ENCODE data around the gene GRIN2A.

The GRIN2A gene

DNA sequence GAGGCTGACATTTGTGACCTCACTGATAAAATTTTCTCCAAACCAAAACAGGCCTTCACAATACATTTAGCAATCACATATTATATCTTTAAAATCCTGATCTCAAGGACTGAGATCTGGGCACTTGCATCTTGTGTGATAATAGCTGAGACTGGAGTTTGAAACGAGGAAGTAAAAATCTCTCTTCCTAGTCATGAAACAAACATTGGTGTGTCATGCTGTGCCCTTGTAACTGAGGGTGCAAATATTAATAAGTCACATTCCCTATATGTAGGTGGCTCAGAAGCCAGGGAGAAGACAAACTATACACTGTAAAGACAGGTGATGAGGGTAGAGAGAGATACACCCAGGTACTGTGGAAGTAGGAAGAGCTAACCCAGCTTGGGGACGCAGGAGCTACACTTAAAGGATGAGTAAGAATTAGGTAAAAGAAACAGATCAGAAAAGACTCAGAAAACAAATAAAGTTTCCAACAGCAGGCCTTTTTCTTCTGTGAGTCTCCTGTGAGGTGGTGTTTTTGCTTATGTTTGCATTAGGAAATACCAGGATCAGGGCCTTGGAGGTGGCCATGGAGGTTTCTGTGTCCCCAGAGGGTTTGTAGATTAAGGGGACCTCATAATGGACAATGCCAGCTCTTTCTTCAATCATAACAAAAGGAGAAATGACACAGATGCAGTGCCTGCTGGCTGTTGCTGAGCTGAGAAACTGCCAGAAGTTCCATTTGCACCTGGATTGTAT is 335.7 kb downstream of the GRIN2A start:
- no peak for DNase-seq

DNA sequence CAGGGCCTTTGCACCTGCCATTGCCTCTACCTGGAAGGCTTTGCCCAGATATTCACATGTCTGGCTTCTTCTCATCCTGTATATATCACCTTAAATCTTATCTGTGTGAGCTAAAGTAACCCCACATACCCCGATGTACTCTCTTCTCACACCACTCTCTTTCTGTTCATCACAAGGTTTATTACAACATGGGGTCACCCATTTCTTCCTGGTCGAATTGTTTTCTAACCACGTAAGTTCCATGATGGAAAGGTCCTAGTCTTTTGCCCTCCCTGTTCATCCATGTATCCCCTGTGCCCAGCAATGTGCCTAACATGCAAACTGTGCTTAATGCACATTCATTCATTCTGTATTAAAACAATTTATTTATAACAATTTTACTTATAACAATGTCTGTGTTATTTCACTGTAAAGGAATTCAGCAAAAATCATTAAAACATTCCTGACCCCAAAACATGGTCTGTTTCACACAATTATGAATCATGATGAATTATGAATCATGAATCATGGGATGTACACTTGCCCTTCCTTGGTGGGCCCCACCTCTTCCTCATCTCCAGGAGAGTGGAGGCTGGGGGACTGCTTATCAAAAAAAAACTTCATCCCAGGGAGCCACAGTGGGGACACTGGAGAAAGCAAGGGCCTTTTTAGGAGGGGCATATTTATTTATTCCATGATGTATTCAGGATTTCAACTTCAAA is 336.4 kb downstream of the GRIN2A start:
- no peak for DNase-seq

DNA sequence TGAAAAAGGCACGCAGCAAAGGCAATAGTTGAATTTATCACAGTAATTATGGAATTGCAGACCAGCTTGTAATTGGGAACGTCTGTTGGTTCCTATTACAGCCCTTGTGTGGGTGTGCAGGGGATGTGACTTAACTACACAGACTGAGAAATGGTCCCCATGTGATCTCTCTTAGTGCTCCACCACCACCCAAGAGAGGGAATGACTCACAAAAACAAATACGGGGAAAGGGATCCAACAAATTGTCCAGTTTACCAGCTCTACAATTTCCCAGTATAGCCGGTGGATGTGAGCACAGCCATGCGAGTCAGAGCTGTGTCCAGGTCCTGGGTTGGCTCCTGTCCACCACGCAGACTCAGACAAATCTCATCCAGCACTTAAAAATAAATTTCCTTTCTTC is 337.9 kb downstream of the GRIN2A start:
- DNase-seq: no peak

DNA sequence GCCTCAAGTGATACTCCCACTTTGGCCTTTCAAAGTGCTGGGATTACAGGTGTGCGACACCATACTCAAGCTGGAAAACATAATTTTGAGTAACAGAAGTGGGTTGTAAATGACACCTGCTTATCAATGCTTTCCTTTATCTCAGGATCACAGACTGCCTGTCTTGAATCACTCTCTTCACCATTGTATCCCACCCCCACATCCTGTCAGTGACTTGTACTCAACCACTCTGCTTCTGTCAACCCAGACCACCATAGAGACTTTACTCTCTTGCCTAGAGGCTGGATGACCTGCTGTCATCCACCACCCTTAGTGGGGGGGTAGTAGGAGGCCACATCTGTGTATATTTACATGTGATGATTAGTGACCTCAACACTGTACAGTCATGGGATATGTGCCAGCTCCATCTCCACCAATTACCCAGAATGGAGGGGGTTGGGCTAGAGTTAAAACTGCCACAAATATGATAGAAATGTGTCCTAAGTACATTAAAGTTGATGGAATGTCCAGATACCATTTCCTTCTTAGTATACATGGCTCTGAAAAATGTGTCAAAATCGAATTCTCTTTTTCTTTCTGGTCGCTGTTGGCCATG is 338.7 kb downstream of the GRIN2A start:
- no peak for DNase-seq

DNA sequence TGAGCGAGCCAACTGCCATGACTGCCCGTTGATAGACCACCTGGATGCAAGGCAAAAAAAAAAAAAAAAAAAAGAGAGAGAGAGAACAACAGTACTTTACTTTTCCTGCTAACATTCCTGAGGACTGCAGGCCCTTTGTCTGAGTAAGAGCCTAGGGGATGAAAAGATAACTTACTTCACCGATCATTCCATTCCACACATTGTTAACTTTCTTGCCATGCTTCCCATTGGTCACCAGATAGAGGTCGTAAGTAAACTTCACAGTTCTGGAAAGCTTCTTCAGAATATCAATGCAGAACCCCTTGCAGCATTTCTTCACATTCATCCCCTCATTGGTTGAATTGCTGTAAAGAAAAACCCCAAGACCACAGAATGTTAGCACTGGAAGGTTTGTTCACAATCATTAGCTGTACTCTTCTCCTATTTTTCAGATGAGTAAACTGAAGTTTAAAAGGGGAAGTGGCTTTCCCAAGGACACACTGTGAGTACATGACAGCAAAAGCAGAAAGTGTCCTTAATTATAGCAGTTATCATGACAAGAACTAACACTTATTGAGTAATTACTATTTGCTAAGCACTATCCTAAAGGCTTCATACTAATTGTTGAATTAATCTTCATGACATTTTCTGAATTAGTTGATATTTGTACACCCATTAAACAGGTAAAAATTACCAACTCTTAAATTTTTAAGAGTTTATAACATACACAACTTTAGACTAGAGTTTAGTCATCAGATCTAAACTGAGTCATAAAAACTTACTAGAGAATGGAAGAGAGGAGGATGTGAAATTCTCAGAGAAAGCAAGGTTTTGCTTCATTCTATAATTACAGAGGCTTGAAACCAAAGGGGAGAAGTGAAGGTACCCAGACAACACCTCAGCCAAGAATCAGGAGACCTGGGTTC is 341.2 kb downstream of the GRIN2A start:
- DNase-seq: no peak

DNA sequence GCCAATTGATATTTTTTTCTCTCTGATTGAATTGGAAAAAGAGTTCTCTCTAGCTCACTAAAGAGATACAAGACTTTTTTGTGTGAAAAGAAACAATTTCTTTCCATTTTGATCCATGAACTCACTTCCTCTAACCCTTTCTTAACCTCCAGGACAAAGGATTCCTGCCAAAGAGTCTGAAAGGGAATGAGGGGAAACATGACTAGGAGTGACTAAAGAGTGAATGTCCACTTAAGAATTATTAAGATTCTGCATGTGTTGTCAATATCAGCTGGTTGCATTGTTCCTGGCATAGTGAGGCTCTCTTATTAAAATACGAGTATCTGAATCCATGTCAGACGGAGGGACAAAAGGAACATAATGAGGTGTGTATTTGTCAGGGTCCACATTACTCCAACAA is 344.7 kb downstream of the GRIN2A start:
- DNase-seq: no peak

DNA sequence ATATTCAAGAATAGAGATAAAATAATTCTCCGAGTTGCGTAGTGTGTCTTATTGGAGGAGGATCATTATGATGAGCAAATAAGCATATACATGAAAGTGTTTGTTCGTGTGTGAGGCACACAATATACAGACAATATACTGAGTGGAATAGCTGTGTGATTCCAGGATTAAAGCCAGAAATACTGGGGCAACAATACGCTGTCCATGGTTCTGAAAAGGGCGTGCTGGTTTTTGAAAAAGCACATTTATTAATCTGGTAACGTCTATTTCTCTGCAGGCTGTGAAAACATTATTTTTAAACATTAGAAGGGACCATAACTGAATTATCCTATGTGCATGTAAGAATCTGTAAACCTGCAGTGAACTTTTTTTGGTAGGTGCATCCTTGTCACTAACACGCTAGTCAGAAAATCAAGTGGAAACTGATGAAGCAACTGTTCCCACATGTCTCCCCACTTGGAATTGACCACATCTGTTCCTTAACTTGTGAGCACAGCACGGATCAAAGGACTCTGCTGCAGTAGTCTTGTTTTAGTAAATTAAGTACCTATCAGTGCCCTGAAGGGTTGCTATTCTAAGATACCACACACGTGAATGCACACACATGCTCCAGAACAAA is 346.0 kb downstream of the GRIN2A start:
- no peak for DNase-seq

DNA sequence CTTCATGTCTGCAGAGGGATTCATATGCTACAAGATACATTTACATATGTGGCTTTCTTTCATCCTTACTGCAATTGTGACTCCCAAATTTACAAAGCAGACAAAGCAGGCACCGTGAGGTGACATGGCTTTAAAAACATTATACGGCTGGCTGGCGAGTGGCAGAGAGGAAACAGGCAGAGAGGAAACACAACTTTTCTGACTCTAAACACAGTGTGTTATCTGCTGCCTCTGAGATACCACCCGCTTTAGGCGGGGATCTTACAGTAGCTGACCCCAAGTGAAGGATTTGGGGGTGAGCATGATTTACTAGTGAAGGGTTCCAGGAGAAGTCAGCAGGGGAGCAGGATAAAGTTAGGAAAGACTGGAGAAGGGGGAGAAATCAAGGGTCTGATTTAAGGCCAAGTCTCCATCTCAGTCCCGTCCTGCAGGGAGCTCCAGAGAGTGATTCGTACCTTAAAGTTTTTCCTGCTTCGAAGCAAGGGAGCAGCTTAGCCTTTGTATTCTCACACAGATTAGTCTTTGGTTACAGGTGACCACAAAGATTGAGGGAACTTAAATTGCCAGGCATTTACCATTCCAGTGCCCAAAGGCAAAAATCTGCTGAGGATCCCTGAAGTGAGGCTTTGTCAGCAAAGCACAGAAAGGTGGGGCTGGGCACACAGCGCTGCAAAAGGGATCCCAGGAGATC is 355.0 kb downstream of the GRIN2A start:
- no peak for DNase-seq

DNA sequence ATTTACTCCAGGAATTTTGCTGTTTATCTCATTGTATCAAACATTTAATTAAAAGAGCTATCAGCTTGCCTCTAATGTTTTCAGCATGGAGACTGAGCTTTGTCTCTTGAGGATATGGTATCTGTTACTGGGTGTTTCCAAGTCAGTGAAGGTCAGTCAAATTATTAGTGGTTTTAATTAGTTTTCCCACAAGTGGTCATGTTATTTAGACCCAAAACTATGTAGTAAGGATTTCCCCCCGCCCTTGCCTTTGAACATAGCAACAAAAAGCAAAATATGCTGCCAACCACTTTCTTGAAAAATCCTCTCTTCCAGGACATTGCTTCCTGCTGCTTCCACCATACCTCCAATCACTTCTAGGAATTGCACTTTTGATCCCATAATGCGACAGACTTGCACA is 355.6 kb downstream of the GRIN2A start:
- DNase-seq: no peak

DNA sequence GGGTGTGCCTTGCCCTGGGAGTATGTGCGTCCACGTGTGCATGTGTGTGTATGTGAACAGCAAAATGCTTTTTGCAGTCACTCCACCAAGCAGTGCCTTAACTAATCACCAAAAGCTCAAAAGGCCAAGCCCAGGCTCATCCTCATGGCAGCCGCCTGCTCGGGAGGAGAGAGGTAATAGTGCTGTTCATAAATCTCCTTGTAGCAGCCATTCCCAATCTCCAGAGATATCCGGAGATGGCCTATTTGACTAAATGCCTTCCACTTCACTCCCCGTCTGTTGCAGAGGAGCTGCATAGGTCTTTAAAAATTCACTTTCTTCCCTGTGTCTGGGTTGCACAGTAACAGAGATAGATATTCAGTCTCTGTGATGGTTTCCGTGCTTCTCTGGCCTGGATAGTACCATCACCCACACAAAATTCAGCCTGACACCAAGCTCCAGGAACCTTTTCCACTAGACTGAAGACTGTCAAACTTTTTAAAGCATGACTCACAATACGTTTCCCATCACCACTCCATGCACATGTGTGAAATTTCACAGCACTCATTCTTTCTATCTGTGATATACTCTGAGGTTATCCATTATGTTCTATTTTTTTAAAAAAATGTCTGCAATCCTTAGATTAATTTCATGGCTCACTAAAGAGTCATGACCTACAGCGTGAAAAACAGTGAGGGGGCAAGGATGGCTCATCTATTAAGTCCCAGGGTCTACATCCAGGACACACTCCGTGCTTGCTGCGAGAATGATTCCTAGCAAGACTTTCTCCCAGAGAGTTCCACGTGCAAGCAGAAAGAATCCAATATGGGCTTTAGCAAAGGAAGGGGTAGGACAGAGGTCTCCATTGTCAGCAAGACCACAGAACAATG is 357.8 kb downstream of the GRIN2A start:
- DNase-seq: no peak

DNA sequence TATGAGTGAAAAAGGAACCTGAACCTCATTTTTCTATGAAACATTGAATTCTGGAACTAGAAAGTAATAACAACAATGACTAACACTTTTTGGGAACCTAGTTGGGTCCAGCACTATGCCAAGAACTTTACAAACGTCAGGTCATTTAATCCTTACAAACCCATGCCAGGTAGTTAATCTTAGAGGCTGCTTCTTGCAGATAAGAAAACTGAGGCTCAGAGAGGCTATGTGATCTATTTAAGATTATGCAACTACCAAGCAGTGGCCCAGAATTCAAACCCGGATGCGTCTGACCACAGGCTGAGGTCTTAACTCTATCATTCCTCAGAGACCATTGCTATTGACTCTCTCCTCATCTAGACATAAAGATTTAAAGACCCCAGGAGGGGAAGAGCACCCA is 358.7 kb downstream of the GRIN2A start:
- DNase-seq: no peak

DNA sequence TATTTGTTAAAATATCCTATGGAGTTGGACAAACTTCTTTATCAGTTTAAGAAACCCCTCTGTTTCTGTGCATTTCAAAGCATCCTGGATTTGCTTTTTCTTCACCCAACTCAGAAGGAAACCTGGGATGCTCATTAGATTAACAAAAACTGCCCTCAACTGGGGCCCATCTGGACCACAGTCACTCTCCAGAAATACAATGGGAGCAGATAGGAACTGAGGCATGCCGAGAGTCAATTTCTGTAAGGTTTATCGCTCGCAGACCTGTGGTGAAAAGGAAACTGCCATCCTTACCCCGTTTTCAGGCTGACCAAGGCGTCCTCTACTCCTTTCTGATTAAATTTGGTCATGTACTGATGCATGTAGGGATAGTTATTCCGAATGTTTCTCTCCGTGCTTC is 360.3 kb downstream of the GRIN2A start:
- DNase-seq: no peak

DNA sequence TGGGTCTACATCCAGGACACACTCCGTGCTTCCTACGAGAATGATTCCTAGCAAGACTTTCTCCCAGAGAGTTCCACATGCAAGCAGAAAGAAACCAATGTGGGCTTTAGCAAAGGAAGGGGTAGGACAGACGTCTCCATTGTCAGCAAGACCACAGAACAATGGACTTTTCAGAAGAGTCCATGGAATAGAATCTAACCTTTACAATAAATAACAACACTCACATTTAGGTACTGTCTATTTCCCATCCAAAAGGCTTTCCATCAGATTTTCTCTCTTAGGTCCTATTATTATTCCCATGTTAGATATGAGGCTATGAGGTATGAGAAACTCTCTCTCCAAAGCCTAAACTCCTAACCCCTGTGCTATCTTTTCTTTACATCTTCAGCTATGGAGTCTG is 360.9 kb downstream of the GRIN2A start:
- DNase-seq: no peak

DNA sequence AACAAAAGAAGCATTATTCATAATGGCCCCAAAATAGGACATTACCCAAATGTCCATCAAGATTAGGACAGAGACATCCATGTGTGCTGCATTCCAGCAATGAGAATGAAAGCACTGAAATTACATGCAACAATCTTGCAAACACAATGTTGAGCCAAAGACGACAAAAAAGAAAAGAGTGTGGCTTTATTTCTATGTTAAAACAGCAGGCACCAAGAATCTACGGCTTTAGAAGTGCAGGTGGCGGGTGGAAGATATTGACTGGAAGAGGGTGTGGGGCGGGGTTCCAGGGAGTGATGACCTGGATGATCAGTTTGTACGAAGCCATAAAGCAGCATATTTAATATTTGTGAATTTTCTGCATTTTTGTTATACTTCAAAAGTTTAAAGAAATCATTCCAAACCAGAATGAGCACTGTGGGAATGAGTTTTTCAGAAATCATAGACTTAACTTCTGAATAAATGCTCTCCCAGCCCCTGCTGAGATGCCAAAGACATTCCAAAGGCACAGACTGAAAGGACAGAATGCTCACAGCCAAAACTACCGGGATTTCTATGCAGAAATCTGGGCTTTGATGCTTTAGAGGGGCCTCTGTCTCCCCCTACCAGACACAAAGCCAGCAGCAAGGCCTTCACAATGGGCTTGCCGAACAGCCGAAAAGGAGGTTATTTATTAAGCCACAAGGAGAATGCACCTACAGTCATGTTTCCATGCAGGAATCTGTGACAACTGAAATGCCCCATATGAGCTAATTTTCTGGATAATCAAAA is 361.6 kb downstream of the GRIN2A start:
- DNase-seq: no peak

DNA sequence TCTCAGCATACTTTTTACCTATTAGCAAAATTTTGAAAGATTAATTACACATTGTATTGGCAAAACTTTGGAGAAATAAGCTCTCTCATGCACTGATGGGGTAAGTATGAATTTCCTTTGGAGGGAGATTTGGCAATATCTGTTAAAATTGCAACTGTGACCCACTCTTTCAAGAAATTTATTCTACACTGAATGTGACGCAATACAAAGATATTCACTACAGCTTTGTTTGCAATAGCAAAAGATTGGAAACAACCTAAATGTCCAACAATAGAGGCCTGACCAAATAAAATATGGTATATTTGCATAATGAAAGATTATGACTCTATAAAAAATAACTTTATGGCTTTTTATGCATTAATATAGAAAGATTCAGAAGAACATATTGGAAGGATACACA is 363.5 kb downstream of the GRIN2A start:
- no peak for DNase-seq

DNA sequence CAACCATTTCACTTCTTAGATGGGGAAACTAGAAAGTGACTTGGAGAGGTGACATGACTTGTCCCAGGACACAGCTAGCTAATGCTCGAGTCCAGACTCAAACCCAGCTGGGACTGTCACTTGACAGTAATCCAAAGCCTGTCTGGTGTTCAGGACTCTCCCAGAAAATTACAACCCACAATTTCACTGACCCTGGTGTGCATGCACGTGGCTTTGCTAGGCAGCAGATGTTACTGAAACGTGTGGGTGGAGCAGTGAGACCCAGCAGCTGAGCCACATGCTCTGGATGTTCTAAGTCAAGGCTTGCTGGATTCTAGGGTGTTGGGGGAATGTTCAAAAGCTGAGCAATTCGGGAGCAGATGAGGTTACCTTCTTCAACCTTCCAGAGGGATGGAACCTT is 364.6 kb downstream of the GRIN2A start:
- no peak for DNase-seq

DNA sequence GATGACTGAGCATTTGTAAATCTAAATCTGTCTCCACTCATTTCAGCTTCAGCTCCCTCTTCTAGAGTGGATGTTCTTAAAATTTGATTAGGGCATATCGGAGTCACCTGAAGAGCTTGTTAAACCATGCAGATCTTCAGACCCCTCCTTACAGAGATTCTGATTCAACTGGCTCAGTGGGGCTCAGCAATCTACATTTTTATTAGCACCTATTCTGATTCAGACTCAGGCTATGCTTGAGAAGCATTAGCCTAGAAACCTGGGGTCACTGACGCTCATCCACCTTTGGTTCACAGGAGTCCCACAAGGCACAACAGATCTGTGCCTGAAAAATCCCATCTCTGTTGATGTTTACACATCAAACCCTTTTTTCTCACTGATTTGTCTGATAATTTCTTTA is 365.6 kb downstream of the GRIN2A start:
- no peak for DNase-seq

DNA sequence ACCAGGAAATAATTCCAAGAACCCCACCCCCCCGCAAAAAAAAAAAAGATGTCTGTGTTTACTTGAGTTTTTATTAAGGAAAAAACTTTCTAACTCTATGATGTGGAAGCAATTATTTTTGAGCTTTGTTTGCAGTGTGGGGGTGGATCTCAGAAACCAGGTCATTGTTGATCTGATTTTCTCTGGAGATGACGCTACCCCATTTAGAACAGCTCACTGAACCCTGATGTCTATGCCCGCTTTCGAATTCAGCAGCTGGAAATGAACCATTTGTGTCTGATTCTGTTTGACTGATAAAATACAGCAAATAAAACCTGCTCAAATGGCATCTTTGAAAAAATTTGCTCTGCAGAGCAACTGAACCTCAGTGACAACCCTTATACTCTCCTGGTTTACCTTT is 368.6 kb downstream of the GRIN2A start:
- DNase-seq: no peak

DNA sequence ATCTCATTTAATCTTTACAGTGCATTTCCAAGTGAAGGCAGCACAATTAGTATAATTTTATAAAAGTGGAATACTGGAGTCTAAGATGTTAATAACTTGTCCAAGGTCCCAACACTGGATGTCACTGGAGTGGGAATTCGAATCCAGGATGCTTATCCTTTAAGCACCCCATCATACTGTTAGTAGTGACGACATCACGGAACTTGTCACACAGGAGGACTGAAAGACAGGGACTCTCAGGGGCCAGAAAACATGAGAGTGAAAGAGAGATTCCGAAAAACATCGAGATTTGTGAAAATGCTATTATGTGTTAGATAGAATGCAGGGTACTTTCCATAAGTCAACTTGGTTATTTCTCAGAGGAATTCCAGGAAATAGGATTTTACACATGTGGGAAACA is 374.0 kb downstream of the GRIN2A start:
- DNase-seq: no peak

DNA sequence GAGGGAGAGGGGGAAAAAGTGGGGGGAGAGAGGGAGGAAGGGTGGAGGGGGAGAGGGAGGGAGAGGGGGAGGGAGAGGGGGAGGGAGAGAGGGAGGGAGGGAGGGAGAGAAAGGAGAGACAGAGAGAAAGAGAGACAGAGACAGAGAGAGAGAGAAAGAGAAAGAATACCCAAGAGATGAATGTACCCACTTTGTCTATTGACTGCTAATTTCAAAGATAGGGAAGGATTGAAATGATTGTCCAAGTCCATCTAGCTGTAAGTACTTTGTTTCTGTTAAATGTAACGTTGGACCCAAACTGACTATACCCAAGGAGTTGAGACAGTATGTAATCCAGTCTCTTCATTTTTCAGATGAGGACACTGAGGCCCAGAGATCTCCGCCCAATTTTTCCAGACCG is 374.9 kb downstream of the GRIN2A start:
- no peak for DNase-seq
